ENCODE results near the gene RYR3.

RYR3 gene

GRCh38 chr15:33834892-33835743, 524.4 kb downstream of the RYR3 start:
- peak; percentile 1 for DNase-seq (ENCODE audit: low read depth)
- no peak overlapping the region for H3K4me3 ChIP-seq (ENCODE audit: low read length)

GRCh38 chr15:33837294-33837693, 526.5 kb downstream of the RYR3 start:
- no peak for DNase-seq (ENCODE audit: low read depth)
- no peak for TF ChIP-seq CTCF (conservative IDR thresholded peaks at IDR 0.05; ENCODE audit: low read length)
- H3K4me3 ChIP-seq (ENCODE audit: low read length), result no peak overlapping the region

More at GRCh38 chr15:33834892-33835743, 524.4 kb downstream of the RYR3 start:
- no peak for TF ChIP-seq CTCF (conservative IDR thresholded peaks at IDR 0.05; ENCODE audit: low read length)

GRCh38 chr15:33839540-33839939, 528.8 kb downstream of the RYR3 start:
- TF ChIP-seq CTCF (conservative IDR thresholded peaks at IDR 0.05; ENCODE audit: low read length), result no peak
- H3K4me3 ChIP-seq (ENCODE audit: low read length), result no peak overlapping the region
- DNase-seq (ENCODE audit: low read depth), result no peak

- DNase-seq (ENCODE audit: low read depth), result no peak
- no peak for TF ChIP-seq CTCF (conservative IDR thresholded peaks at IDR 0.05; ENCODE audit: low read length)
- H3K4me3 ChIP-seq (ENCODE audit: low read length), result no peak overlapping the region
Observed at GRCh38 chr15:33840615-33841014, 529.8 kb downstream of the RYR3 start.

GRCh38 chr15:33844186-33844585, 533.4 kb downstream of the RYR3 start:
- H3K4me3 ChIP-seq (ENCODE audit: low read length), result no peak overlapping the region
- no peak for DNase-seq (ENCODE audit: low read depth)
- TF ChIP-seq CTCF (conservative IDR thresholded peaks at IDR 0.05; ENCODE audit: low read length), result no peak

- DNase-seq (ENCODE audit: low read depth), result no peak
- no peak for TF ChIP-seq CTCF (conservative IDR thresholded peaks at IDR 0.05; ENCODE audit: low read length)
- H3K4me3 ChIP-seq (ENCODE audit: low read length), result no peak overlapping the region
Observed at GRCh38 chr15:33844597-33844996, 533.8 kb downstream of the RYR3 start.

GRCh38 chr15:33846142-33846541, 535.4 kb downstream of the RYR3 start:
- TF ChIP-seq CTCF (conservative IDR thresholded peaks at IDR 0.05; ENCODE audit: low read length), result no peak
- H3K4me3 ChIP-seq (ENCODE audit: low read length), result no peak overlapping the region
- no peak for DNase-seq (ENCODE audit: low read depth)

All from AG10803 (cell line).